GM18909 (cell line): ENCODE data around the gene SLC25A34.

Source experiments
- ATAC-seq: cut with Tn5 transposase; IDR thresholded peaks from one replicate; pipeline ENCODE4 v1.9.1; 2021; ENCODE audit warnings: mild to moderate bottlenecking; ENCODE audit not compliant: unreplicated experiment, poor library complexity

Gene SLC25A34

GRCh38 chr1:15765495-15766194, 29.6 kb downstream of the SLC25A34 start:
- no peak for ATAC-seq

DNA sequence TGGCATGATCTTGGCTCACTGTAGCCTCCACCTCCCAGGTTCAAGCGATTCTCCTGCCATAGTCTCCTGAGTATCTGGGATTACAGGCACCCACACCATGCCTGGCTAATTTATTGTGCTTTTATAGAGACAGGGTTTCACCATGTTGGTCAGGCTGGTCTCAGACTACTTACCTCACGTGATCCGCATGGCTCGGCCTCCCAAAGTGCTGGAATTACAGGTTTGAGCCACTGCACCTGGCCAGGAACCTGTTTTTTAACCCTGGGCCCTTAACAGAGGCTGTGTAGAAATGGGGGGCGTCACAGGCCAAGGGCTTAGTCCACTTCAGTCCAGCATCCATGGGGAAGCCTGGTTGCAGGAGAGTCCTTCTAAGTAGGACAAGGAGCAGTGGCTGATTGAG, 31.9 kb downstream of the SLC25A34 start:
- no peak for ATAC-seq

DNA sequence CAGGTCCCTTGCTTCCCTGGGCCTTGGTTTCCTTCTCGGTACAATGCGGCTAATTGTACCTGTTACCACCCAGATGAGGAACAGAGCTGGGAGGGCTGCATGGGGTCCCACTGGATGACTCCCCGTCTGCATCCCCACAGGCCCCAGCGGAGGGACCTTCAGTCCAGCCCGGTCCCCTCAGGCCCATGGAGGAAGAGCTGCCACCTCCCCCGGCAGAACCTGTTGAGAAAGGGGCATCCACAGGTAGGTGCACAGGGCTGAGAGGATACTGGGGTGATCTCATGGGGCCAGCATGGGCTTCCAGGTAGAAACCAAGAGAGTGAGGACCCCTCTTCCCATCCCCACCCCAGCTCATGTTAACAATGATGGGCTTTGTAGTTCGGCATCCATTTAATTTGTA, 32.3 kb downstream of the SLC25A34 start:
- ATAC-seq, result no peak

DNA sequence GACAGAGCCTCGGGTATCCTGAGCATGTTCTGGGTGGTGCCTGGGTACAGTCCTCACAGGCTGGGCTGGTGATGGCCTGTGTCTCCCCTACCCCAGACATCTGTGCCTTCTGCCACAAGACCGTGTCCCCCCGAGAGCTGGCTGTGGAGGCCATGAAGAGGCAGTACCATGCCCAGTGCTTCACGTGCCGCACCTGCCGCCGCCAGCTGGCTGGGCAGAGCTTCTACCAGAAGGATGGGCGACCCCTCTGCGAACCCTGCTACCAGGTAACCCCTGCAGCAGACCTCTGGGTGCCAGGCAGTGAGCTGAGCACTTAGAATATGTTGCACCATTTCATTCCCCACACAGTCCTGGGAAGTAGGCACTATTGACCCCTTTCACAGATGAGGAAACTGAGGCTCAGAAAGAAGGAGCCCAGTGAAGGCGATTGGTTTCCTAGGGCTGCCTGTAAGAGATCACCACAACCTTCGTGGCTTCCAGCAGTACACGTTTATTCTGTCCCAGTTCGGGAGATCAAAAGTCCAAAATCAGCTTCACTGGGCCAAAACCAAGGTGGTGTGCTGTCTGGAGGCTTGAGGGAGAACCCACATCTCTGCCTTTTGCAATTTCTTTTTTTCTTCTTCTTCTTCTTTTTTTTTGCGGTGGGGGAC, 34.4 kb downstream of the SLC25A34 start:
- ATAC-seq, result no peak

GRCh38 chr1:15771836-15772515, 35.9 kb downstream of the SLC25A34 start:
- ATAC-seq, result no peak

DNA sequence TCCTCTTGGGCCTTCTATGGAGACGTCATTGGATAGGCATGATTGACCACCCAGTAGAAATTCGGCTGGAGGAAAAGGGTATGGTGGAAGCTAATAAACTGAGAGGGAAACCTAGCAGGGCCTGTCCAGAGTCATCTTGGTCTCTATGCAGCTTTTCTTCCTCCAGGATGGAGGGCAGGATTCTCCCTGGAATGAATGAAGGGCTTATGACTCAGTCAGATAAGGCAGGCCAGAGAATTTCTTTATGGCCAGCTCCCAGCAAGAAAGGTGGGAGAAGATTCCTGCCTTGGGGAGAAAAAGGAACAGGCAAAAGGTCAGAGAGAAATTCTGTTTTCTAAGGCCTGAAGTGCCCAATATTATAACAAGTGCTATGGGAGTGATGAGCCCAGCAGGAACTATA, 39.6 kb downstream of the SLC25A34 start:
- no peak for ATAC-seq

DNA sequence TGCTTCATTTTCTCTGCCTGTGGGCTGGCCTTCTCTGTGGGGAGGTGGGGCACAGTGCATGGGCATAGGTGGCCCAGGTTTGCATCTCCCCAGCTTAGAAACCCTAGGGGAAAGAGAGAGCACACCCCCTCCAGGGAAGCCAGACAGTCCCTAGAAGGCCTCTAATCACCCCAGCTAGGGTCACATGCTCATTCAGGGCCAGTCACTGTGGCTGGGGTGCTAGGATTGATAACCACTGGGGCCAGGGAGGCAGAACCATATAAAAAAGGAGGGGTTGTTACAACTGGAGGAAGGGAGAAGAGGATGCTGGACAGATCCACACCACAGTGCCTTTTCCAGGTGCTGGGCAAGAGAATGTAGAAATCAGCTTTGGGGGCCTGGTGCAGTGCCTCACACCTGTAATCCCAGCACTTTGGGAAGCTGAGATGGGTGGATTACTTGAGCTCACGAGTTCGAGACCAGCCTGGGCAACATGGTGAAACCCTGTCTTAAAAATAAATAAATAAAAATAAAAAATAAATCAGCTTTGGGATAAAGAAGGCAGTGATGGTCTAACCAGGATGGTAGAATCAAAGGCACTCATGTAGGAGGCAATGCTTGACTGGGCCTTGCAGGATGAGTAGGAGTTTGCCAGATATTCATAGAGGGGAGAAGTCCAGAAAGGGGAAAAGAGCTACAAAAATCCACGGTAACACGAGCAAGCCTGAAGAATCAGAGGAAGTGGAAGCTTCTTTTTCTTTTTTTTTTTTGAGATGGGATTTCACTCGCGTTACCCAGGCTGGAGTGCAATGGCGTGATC, 42.0 kb downstream of the SLC25A34 start:
- ATAC-seq, result no peak

GRCh38 chr1:15785683-15786082, 49.6 kb downstream of the SLC25A34 start:
- ATAC-seq, result no peak

DNA sequence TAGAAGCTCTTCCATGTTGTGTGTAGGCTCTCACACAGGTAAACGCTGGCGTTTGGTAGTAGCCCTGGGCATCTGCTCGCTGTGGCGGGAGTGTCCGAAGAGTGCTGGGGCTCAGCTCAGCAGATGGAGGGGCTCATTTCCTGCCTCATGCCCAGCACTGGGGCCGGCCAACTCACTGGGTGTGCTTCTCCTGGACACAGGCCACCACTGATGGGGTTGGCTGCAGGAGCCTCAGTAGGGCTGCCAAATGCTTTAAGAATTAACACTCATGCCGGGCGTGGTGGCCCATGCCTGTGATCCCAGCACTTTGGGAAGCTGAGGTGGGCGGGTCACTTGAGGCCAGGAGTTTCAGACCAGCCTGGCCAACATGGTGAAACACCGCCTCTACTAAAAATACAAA, 50.5 kb downstream of the SLC25A34 start:
- no peak for ATAC-seq

DNA sequence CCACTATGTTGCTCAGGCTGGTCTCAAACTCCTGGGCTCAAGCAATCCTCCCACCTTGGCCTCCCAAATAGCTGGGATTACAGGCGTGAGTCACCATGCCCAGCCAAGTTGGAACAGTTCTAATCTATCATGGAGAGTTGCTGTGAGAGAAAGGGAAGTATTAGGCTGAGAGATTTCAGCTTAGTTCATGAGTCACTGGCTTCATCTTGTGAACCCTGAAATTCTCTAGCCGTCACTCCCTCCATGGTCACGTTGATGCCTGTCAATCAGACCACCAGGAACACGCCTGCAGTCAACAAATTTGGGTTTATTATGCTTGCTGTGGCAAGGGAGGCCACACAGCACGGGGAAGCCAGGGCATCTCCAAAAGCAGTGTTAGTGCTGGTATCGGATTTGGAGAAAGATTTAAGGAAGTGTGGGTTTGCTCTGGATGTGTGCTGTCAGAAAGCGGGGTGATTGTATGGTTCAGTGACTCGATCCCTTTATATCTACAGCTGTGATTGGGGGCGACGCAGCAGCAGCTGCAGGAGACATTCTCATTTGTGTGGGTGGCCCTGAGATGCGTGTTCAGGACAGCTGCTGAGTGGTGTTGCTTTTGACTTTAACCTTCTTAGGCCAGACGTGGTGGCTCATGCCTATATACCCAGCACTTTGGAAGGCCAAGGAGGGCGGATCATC, 52.7 kb downstream of the SLC25A34 start:
- no peak for ATAC-seq
